A549 (cell line): ENCODE data around the gene CMPK2. TPM values are rescaled to one million over a fixed set of nuclear protein-coding genes. Genes with fewer than 3 reads are reported as not detected.

Experiments
- ATAC-seq, 2 experiments: fragments of 200-7000 bp in 1 of 2; fragments of >200 bp in 1 of 2; cut with Nextera tagmentation in 1 of 2; cut with Tn5 transposase in 1 of 2; 3 replicates each; pipeline versions ENCODE4 v1.8.0 to v1.9.1; 2018 to 2020; ENCODE audit warnings: mild to moderate bottlenecking in 1 of 2, moderate library complexity in 1 of 2
- CTCF ChIA-PET: fragments of 300-600 bp; sonication (Branson Sonifier 250); formaldehyde crosslinking; extraction: SDS; loops from one replicate; lab custom pipeline; 2021; ENCODE audit warnings: antibody characterized with exemption, inconsistent platforms; lab: Yijun Ruan, JAX
- POLR2A ChIA-PET: fragments of 350-600 bp; formaldehyde crosslinking; extraction: SDS; loops from one replicate; lab custom pipeline; 2021; ENCODE audit warnings: antibody characterized with exemption, inconsistent platforms; lab: Yijun Ruan, JAX
- DNase-seq, 2 experiments: peaks; one replicate each; pipeline versions ENCODE4 v3.0.0 to v3.0.0-alpha.2; 2011 to 2016; ENCODE audit warnings: low read depth in 1 of 2, low spot score in 1 of 2
- FAIRE-seq: peaks from 2 replicates; lab custom pipeline; 2011; peaks lifted over from hg19 to GRCh38; lab: Jason Lieb, UNC
- H3K27ac ChIP-seq, 2 experiments: fragments of >200 bp; sonication (Bioruptor Twin); formaldehyde crosslinking; 3 replicates each; pipeline ENCODE4 v1.5.1; 2016 to 2017
- H3K4me1 ChIP-seq: fragments of >200 bp; sonication (Bioruptor Twin); formaldehyde crosslinking; 3 replicates; pipeline ENCODE4 v1.6.1; 2016
- H3K4me2 ChIP-seq: fragments of >200 bp; sonication (Bioruptor Twin); formaldehyde crosslinking; 3 replicates; pipeline ENCODE4 v1.6.1; 2016
- H3K4me3 ChIP-seq: fragments of >200 bp; sonication (Bioruptor Twin); formaldehyde crosslinking; 3 replicates; pipeline ENCODE4 v1.5.1; 2016
- H3K9me3 ChIP-seq: fragments of >200 bp; sonication (Bioruptor Twin); formaldehyde crosslinking; 3 replicates; pipeline ENCODE4 v1.6.1; 2016
- ATOH8 ChIP-seq: fragments of 250-450 bp; sonication (Bioruptor Pico); IDR thresholded peaks from 2 replicates; pipeline ENCODE4 v1.5.0; 2020; ENCODE audit warnings: low read depth, mild to moderate bottlenecking, moderate library complexity
- BHLHE40 ChIP-seq: IDR thresholded peaks from 2 replicates; pipeline ENCODE4 v1.6.1; 2012; ENCODE audit warnings: low read depth, low read length, inconsistent platforms
- CBX2 ChIP-seq: fragments of 200-600 bp; sonication (generic); IDR thresholded peaks from 2 replicates; pipeline ENCODE4 v1.6.1; 2016; ENCODE audit warnings: low read depth, mild to moderate bottlenecking, borderline replicate concordance
- CEBPB ChIP-seq, 2 experiments: fragments of >200 bp in 1 of 2; sonication (Bioruptor Twin) in 1 of 2; formaldehyde crosslinking in 1 of 2; IDR thresholded peaks; 2 replicates each; pipeline ENCODE4 v1.6.1; 2012 to 2016
- EHF ChIP-seq: fragments of 250-450 bp; sonication (Bioruptor Pico); IDR thresholded peaks from 2 replicates; pipeline ENCODE4 v1.5.0; 2020; ENCODE audit warnings: mild to moderate bottlenecking
- ELK1 ChIP-seq: fragments of 150-350 bp; IDR thresholded peaks from 2 replicates; pipeline ENCODE4 v1.6.1; 2014; ENCODE audit warnings: low read depth, mild to moderate bottlenecking, low read length
- FOSL2 ChIP-seq, 2 experiments: fragments of 450-650 bp in 1 of 2; fragments of >200 bp in 1 of 2; sonication (Bioruptor Twin) in 1 of 2; formaldehyde crosslinking; IDR thresholded peaks; 2 replicates each; pipeline versions ENCODE4 v1.5.0 to v1.6.1; 2016 to 2020; ENCODE audit warnings: mild to moderate bottlenecking in 1 of 2, moderate library complexity in 1 of 2
- HES2 ChIP-seq: fragments of >200 bp; sonication (Bioruptor Twin); formaldehyde crosslinking; IDR thresholded peaks from 2 replicates; pipeline ENCODE4 v1.6.1; 2016
- HEYL ChIP-seq: fragments of 250-450 bp; sonication (Bioruptor Pico); IDR thresholded peaks from 2 replicates; pipeline ENCODE4 v1.8.0; 2021; ENCODE audit warnings: mild to moderate bottlenecking, moderate library complexity
- HMGXB4 ChIP-seq: fragments of 250-450 bp; sonication (Bioruptor Pico); IDR thresholded peaks from 2 replicates; pipeline ENCODE4 v1.5.0; 2021; ENCODE audit warnings: mild to moderate bottlenecking, moderate library complexity, borderline replicate concordance
- HOXB13 ChIP-seq: fragments of 250-450 bp; sonication (Bioruptor Pico); IDR thresholded peaks from 2 replicates; pipeline ENCODE4 v1.5.0; 2020; ENCODE audit warnings: low read depth, mild to moderate bottlenecking, moderate library complexity
- HOXB5 ChIP-seq: fragments of 250-450 bp; sonication (Bioruptor Pico); IDR thresholded peaks from 2 replicates; pipeline ENCODE4 v1.5.0; 2020; ENCODE audit warnings: mild to moderate bottlenecking, moderate library complexity
- JUN ChIP-seq, 2 experiments: fragments of >200 bp; sonication (Bioruptor Twin); formaldehyde crosslinking; IDR thresholded peaks; 2 replicates in 1 of 2; 3 replicates in 1 of 2; pipeline ENCODE4 v1.6.1; 2016 to 2017
- JUNB ChIP-seq: fragments of >200 bp; sonication (Bioruptor Twin); formaldehyde crosslinking; IDR thresholded peaks from 2 replicates; pipeline ENCODE4 v1.6.1; 2016
- KDM1A ChIP-seq: fragments of 200-600 bp; sonication (generic); IDR thresholded peaks from 2 replicates; pipeline ENCODE4 v1.6.1; 2016; ENCODE audit warnings: low read depth, mild to moderate bottlenecking
- KDM5A ChIP-seq: fragments of 200-600 bp; sonication (generic); IDR thresholded peaks from 2 replicates; pipeline ENCODE4 v1.6.1; 2016; ENCODE audit warnings: antibody characterized with exemption, mild to moderate bottlenecking
- MAFK ChIP-seq: fragments of 450-650 bp; IDR thresholded peaks from 2 replicates; pipeline ENCODE4 v1.6.1; 2014; ENCODE audit not compliant: partially characterized antibody
- MAZ ChIP-seq: fragments of 150-350 bp; IDR thresholded peaks from 2 replicates; pipeline ENCODE4 v1.6.1; 2014; ENCODE audit warnings: antibody characterized with exemption, low read depth, low read length, borderline replicate concordance
- MYC ChIP-seq: IDR thresholded peaks from 2 replicates; pipeline ENCODE4 v1.6.1; 2012; ENCODE audit warnings: mild to moderate bottlenecking, inconsistent platforms, low read length, improper control_type of control experiment, borderline replicate concordance
- NPAS2 ChIP-seq: fragments of 250-450 bp; sonication (Bioruptor Pico); IDR thresholded peaks from 2 replicates; pipeline ENCODE4 v1.8.0; 2022; ENCODE audit warnings: mild to moderate bottlenecking, moderate library complexity, borderline replicate concordance
- NR3C1 ChIP-seq: fragments of >200 bp; sonication (Bioruptor Twin); formaldehyde crosslinking; IDR thresholded peaks from 3 replicates; pipeline ENCODE4 v1.6.1; 2017
- PBX3 ChIP-seq: IDR thresholded peaks from 2 replicates; pipeline ENCODE4 v1.6.1; 2012
- POLR2AphosphoS2 ChIP-seq: conservative IDR thresholded peaks from 2 replicates; pipeline ENCODE4 v1.6.1; 2012; ENCODE audit warnings: low read length, improper control_type of control experiment, inconsistent platforms
- RAD21 ChIP-seq, 2 experiments: fragments of >200 bp in 1 of 2; sonication (Bioruptor Twin) in 1 of 2; formaldehyde crosslinking in 1 of 2; IDR thresholded peaks in 1 of 2; conservative IDR thresholded peaks in 1 of 2; 2 replicates in 1 of 2; 3 replicates in 1 of 2; pipeline ENCODE4 v1.6.1; 2012 to 2018; ENCODE audit warnings: inconsistent platforms in 1 of 2
- RNF2 ChIP-seq: fragments of 200-600 bp; sonication (generic); IDR thresholded peaks from 2 replicates; pipeline ENCODE4 v1.6.1; 2016; ENCODE audit warnings: low read depth, mild to moderate bottlenecking, antibody characterized with exemption, moderate library complexity, borderline replicate concordance
- USF2 ChIP-seq: fragments of 450-650 bp; IDR thresholded peaks from 2 replicates; pipeline ENCODE4 v1.6.1; 2014; ENCODE audit warnings: antibody characterized with exemption
- ZC3H11A ChIP-seq: fragments of 450-650 bp; IDR thresholded peaks from 2 replicates; pipeline ENCODE4 v1.6.1; 2014; ENCODE audit warnings: antibody characterized with exemption, mild to moderate bottlenecking
- ZNF302 ChIP-seq: fragments of 250-450 bp; sonication (Bioruptor Pico); IDR thresholded peaks from 2 replicates; pipeline ENCODE4 v1.9.0; 2021; ENCODE audit warnings: inconsistent platforms, mild to moderate bottlenecking, moderate library complexity
- WGBS: methylation state at CpG from one replicate; pipeline ENCODE4 v1.1.6; 2017; ENCODE audit errors: missing lambda C conversion rate; 5-methylcytosine and 5-hydroxymethylcytosine counted together
- polyA plus RNA-seq, 4 experiments: library from polyadenylated mRNA; depleted of rRNA in 3 of 4; stranded (reverse); fragments of >200 nt; fragmentation: RNase III in 1 of 4; extraction: RNeasy Plus Mini Kit Qiagen cat#74134 plus additional on column Dnase treatment in 1 of 4; gene quantifications; 2 replicates in 3 of 4; 3 replicates in 1 of 4; pipeline ENCODE4 v1.2.3, GENCODE V29; 2011 to 2017

Gene CMPK2
- polyA plus RNA-seq, 2 of the 4 experiments (the other 2 are of a cell fraction), result 0.12 to 0.41 TPM

- DNase-seq (no peak), FAIRE-seq (no peak), ATAC-seq (no peak)
- WGBS, result 24% methylated on average over 8 of the region's 8 CpGs
- ChIA-PET CTCF (interaction anchor here (0.6 to 2.7 kb wide), 4 partner anchors 7 to 1579 kb away, joined by 3 to 15 read pairs (median 4); partner anchors contain the start of gene RNF144A), POLR2A (no interaction called here)
- Histone ChIP-seq H3K4me3 (no peak overlapping the region), H3K4me2 (no peak overlapping the region), H3K9me3 (no peaks in the 10 kb centered on the region), H3K4me1 (no peaks in the 10 kb centered on the region), H3K27ac (no peak overlapping the region)
- no peak for TF ChIP-seq KDM1A
- TF ChIP-seq RAD21 (conservative IDR thresholded peaks at IDR 0.05 in 1 of 2, IDR thresholded peaks at IDR 0.05 in 1 of 2), result no peak
- TF ChIP-seq MYC, result no peak
- TF ChIP-seq POLR2AphosphoS2, result no peak
- TF ChIP-seq MAFK, result no peak
- no peak for TF ChIP-seq CBX2
- no peak for TF ChIP-seq ELK1
- no peak for TF ChIP-seq HOXB13 (CRISPR knock-in tag)
- TF ChIP-seq MAZ, result no peak
- TF ChIP-seq HES2, result no peak
- TF ChIP-seq BHLHE40, result no peak
- no peak for TF ChIP-seq CEBPB (IDR thresholded peaks at IDR 0.05)
- no peak for TF ChIP-seq ZC3H11A
- no peak for TF ChIP-seq HEYL
- TF ChIP-seq JUN (IDR thresholded peaks at IDR 0.05), result no peak
Observed at GRCh38 chr2:6909431-6910385, 44.0 kb upstream of the CMPK2 start.

GRCh38 chr2:6908291-6908690 is 42.6 kb upstream of the CMPK2 start:
- 26% methylated on average over 2 of the region's 2 CpGs for WGBS
- ChIA-PET CTCF (interaction anchor here (1.0 to 4.7 kb wide), 5 partner anchors 8 to 189 kb away, joined by 4 to 25 read pairs (median 4); partner anchors contain the start of gene RNF144A), POLR2A (no interaction called here)
- H3K4me3 ChIP-seq, result no peak overlapping the region
- H3K9me3 ChIP-seq, result no peaks in the 10 kb centered on the region
- no peak overlapping the region for H3K4me2 ChIP-seq
- DNase-seq (no peak), ATAC-seq (no peak), FAIRE-seq (no peak)
- H3K27ac ChIP-seq, result no peak overlapping the region
- H3K4me1 ChIP-seq, result no peaks in the 10 kb centered on the region
- TF ChIP-seq NPAS2 (CRISPR knock-in tag) (no peak), ZNF302 (CRISPR knock-in tag) (no peak), RNF2 (no peak), HES2 (no peak), JUNB (no peak), ATOH8 (CRISPR knock-in tag) (no peak), FOSL2 (IDR thresholded peaks at IDR 0.05) (no peak), FOSL2 (CRISPR knock-in tag; IDR thresholded peaks at IDR 0.05) (no peak), NR3C1 (no peak), HOXB5 (CRISPR knock-in tag) (no peak), USF2 (no peak), ELK1 (no peak), EHF (CRISPR knock-in tag) (no peak), ZC3H11A (no peak), HMGXB4 (CRISPR knock-in tag) (no peak), PBX3 (no peak), KDM5A (no peak)
